ENCODE results near the gene PSMB3.

The PSMB3 gene

DNA sequence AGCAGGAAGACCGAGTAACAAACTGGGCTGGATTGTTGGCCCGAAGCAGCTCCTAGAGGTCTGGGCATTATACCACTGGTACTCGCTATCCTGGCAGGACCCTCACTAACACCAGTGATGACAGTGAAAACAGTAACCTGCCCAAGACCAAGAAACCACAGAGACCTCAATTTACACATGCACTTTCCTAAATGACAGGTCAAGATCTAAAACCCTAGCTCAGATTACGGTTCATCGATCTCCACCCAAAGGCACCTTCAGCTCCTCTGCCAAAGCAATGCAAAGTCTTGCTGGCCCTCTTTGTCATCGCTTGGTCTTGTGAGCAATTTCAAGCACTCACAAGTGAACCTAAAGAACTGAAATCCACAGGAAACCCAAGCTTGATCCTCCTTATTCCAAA lies 45.3 kb downstream of the PSMB3 start:
- H3K27me3 ChIP-seq (replicated peaks; ENCODE audit: control insufficient read depth, insufficient read depth, low read length), result no peaks in the 10 kb centered on the region
- DNase-seq (ENCODE audit: extremely low read depth, insufficient read length), result no peak
- TF ChIP-seq, protein P1, sequence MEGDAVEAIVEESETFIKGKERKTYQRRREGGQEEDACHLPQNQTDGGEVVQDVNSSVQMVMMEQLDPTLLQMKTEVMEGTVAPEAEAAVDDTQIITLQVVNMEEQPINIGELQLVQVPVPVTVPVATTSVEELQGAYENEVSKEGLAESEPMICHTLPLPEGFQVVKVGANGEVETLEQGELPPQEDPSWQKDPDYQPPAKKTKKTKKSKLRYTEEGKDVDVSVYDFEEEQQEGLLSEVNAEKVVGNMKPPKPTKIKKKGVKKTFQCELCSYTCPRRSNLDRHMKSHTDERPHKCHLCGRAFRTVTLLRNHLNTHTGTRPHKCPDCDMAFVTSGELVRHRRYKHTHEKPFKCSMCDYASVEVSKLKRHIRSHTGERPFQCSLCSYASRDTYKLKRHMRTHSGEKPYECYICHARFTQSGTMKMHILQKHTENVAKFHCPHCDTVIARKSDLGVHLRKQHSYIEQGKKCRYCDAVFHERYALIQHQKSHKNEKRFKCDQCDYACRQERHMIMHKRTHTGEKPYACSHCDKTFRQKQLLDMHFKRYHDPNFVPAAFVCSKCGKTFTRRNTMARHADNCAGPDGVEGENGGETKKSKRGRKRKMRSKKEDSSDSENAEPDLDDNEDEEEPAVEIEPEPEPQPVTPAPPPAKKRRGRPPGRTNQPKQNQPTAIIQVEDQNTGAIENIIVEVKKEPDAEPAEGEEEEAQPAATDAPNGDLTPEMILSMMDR (IDR thresholded peaks at IDR 0.05; ENCODE audit: insufficient read depth, low read length, poor library complexity, severe bottlenecking), result no peak
- H3K4me3 ChIP-seq (replicated peaks; ENCODE audit: low read depth, low read length), result peak overlapping the region; percentile 87
- peaks cover 11% of the 10 kb centered on the region for H3K36me3 ChIP-seq (ENCODE audit: control insufficient read depth, insufficient read depth, low read length)

DNA sequence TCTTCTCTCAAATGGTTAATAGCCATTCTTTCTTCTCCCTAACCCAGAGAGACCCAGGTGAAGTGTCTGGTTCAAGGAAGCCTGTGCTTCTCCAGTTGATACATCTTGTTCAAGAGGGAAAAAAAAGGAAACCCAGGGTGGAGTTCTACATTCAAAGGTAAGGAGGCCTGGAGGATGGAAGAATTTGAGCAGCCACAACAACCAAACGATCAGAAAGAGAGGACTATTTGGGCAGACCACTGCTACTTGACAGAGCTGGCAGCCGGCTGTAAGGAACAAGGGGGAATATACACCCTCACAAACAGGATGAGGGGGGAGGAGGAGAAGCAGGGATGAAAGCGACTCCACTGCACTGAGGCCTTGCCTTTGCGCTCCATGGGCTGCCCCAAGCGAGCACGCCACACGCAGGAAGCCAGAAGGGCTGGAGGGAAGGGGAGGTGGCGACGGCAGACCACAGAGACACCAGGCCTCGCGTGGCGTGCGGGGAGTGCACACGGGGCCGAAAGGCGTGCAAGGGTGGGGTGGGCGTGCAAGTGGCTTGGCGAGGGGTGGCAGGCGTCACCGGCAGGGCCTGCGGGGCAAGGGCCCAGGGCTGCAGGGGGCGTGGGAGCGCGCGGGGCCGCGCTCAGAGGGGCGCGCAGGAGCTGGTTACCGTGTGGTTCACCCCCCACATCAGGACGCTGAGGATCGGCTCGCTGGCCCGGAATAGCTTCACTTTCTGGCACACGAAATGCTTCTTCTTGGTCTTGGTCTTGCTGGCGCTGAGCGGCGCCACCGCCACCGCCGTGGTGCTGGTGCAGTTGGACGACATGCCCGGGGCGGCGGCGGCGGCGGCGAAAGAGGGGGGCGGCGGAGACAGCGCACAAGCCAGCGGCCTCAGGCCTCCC lies 46.3 kb downstream of the PSMB3 start:
- H3K4me3 ChIP-seq (replicated peaks; ENCODE audit: low read depth, low read length), result peak overlapping the region; percentile 87
- TF ChIP-seq, protein P1 (IDR thresholded peaks at IDR 0.05; ENCODE audit: insufficient read depth, low read length, poor library complexity, severe bottlenecking), result no peak
- DNase-seq (ENCODE audit: extremely low read depth, insufficient read length), result peak; percentile 78
- peaks cover 11% of the 10 kb centered on the region for H3K36me3 ChIP-seq (ENCODE audit: control insufficient read depth, insufficient read depth, low read length)
- H3K27me3 ChIP-seq (replicated peaks; ENCODE audit: control insufficient read depth, insufficient read depth, low read length), result no peaks in the 10 kb centered on the region

DNA sequence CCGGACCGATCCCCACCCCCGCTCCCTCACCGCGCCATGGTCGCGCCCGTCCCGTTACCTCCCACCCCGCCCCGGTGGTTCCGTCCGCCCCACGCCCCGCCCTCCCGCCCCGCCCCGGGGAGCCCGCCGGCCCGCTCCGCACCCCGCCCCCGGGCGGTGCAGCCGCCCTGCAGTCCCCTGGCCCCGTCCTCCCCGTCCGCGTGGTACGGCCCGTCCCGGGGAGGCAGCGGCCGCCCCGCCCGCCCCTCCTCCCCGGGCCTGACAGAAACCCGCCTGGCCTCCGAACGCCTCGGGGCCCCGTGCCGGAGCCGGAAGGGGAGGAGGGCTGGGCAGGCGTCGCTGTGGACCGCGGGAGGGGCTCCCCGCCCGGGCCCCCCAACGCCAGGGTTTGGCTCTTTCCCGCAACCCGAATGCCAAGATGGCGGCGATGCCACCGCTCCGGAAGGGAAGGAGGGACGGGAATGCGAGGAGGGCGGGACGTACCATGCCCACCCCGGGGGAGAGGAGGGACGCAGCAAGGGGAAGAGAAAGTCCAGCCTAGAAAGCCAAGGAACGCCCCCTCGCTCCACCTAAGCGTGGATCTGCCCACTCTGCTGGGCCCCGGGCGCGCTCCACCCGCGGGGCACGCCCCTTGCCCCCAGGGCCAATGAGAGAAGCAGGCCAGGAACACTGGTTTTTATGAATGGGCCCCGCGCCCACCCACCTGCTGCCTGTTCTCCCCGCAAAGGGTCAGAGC lies 47.1 kb downstream of the PSMB3 start, which contains the start of gene PIP4K2B:
PIP4K2B (minus strand) TSS at position 56 of the 736 bp plus-strand sequence. CDS start 132 bp downstream, outside the sequence.
- Histone ChIP-seq H3K4me3 (replicated peaks; ENCODE audit: low read depth, low read length) (peak within 1 kb of the TSS; percentile 87), H3K27me3 (replicated peaks; ENCODE audit: control insufficient read depth, insufficient read depth, low read length) (no peaks in the 10 kb centered on the region), H3K36me3 (ENCODE audit: control insufficient read depth, insufficient read depth, low read length) (peaks cover 11% of the 10 kb centered on the region)
- peak; percentile 95 for DNase-seq (ENCODE audit: extremely low read depth, insufficient read length)
- TF ChIP-seq, protein P1 (IDR thresholded peaks at IDR 0.05; ENCODE audit: insufficient read depth, low read length, poor library complexity, severe bottlenecking), result no peak

DNA sequence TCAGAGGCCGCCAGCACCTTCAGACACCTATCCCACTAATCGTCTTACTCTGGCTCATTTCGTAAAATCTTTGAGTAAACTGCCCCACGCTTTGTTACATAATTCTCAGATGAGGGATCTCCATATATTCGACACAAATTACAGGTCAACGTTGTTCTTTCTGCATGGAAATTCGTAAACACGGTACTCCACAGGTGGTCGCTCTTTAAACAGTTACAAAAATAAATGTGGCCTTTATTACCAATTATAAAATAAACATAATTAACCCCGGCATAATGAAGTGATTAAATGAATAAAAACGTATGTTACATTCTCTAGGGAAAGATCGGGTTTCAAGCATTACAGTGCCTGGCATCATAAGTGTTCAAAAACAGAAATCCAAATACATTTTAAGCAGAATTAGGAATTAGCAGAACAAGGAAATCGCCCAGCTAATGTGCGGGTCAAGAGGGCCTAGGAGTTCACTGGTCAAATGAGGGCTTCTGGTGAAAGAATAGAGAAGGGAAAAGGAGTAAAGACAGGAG lies 47.8 kb downstream of the PSMB3 start:
- TF ChIP-seq, protein P1 (IDR thresholded peaks at IDR 0.05; ENCODE audit: insufficient read depth, low read length, poor library complexity, severe bottlenecking), result no peak
- Histone ChIP-seq H3K27me3 (replicated peaks; ENCODE audit: control insufficient read depth, insufficient read depth, low read length) (no peaks in the 10 kb centered on the region), H3K36me3 (ENCODE audit: control insufficient read depth, insufficient read depth, low read length) (peaks cover 11% of the 10 kb centered on the region), H3K4me3 (replicated peaks; ENCODE audit: low read depth, low read length) (peak overlapping the region; percentile 87)
- DNase-seq (ENCODE audit: extremely low read depth, insufficient read length), result no peak

DNA sequence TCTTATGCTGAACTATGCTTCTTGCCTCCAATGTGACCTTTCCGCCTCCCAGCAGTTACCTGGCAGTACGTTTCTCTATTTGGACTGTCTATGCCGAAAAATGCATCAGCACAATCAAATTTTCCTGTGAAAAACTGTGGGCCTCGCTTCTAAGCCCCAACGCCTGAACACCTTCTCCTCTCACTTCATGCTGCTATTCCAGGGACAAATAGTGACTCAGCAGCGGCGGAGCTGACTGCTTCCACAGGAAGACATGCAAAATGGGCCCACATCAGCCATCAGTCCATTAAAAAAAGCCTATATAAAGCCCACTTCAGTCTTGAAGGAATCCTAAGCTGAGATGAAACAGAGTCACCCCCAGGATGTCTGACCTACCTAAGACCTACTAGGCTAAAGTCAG lies 57.3 kb downstream of the PSMB3 start:
- DNase-seq (ENCODE audit: extremely low read depth, insufficient read length), result no peak
- no peak overlapping the region for H3K4me3 ChIP-seq (replicated peaks; ENCODE audit: low read depth, low read length)
- peaks cover 28% of the 10 kb centered on the region for H3K36me3 ChIP-seq (ENCODE audit: control insufficient read depth, insufficient read depth, low read length)
- no peaks in the 10 kb centered on the region for H3K27me3 ChIP-seq (replicated peaks; ENCODE audit: control insufficient read depth, insufficient read depth, low read length)
- TF ChIP-seq, protein P1 (IDR thresholded peaks at IDR 0.05; ENCODE audit: insufficient read depth, low read length, poor library complexity, severe bottlenecking), result no peak

All from GM06990 (cell line).